ENCODE measurements around the gene PTMA.

DNA sequence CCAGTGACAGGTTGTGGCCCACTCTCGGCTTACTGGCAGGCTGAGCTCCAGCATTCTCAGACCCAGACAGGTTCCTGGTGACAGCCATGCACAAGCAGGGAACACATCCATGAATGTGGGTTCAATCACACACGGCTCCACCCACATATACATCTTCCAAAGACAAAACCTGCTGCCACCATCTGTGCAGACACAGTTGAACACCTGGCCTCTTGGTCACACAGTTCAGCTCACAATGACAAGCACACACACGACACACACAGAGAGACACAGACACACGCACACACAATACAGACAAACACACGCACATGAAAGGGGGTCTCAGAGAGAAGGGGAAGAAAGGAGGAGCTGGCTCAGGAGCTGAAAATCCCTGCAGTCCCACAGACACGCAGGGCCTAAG is 32.1 kb upstream of the PTMA start:
- TF ChIP-seq, protein P1, sequence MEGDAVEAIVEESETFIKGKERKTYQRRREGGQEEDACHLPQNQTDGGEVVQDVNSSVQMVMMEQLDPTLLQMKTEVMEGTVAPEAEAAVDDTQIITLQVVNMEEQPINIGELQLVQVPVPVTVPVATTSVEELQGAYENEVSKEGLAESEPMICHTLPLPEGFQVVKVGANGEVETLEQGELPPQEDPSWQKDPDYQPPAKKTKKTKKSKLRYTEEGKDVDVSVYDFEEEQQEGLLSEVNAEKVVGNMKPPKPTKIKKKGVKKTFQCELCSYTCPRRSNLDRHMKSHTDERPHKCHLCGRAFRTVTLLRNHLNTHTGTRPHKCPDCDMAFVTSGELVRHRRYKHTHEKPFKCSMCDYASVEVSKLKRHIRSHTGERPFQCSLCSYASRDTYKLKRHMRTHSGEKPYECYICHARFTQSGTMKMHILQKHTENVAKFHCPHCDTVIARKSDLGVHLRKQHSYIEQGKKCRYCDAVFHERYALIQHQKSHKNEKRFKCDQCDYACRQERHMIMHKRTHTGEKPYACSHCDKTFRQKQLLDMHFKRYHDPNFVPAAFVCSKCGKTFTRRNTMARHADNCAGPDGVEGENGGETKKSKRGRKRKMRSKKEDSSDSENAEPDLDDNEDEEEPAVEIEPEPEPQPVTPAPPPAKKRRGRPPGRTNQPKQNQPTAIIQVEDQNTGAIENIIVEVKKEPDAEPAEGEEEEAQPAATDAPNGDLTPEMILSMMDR (IDR thresholded peaks at IDR 0.05 in 2 of 3, conservative IDR thresholded peaks at IDR 0.05 in 1 of 3; ENCODE audit: borderline replicate concordance in 1 of 3, insufficient read depth in 1 of 3, low read depth in 2 of 3, low read length in 2 of 3), result no peak
- TF ChIP-seq POLR2AphosphoS5 (IDR thresholded peaks at IDR 0.05; ENCODE audit: low read depth, low read length) (no peak), EZH2 (IDR thresholded peaks at IDR 0.05) (no peak), POLR2A (IDR thresholded peaks at IDR 0.05; ENCODE audit: borderline replicate concordance, extremely low read depth, insufficient read depth, insufficient read length) (no peak), ZFX (IDR thresholded peaks at IDR 0.05) (no peak), YY1 (IDR thresholded peaks at IDR 0.05; ENCODE audit: extremely low read depth, insufficient replicate concordance, low read depth, low read length) (no peak), EZH2phosphoT487 (IDR thresholded peaks at IDR 0.05; ENCODE audit: borderline replicate concordance) (no peak), ZNF274 (IDR thresholded peaks at IDR 0.05; ENCODE audit: low read depth, low read length) (no peak)
- TF ChIP-seq, protein P2, sequence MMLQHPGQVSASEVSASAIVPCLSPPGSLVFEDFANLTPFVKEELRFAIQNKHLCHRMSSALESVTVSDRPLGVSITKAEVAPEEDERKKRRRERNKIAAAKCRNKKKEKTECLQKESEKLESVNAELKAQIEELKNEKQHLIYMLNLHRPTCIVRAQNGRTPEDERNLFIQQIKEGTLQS (IDR thresholded peaks at IDR 0.05), result no peak
- TF ChIP-seq, protein P3, sequence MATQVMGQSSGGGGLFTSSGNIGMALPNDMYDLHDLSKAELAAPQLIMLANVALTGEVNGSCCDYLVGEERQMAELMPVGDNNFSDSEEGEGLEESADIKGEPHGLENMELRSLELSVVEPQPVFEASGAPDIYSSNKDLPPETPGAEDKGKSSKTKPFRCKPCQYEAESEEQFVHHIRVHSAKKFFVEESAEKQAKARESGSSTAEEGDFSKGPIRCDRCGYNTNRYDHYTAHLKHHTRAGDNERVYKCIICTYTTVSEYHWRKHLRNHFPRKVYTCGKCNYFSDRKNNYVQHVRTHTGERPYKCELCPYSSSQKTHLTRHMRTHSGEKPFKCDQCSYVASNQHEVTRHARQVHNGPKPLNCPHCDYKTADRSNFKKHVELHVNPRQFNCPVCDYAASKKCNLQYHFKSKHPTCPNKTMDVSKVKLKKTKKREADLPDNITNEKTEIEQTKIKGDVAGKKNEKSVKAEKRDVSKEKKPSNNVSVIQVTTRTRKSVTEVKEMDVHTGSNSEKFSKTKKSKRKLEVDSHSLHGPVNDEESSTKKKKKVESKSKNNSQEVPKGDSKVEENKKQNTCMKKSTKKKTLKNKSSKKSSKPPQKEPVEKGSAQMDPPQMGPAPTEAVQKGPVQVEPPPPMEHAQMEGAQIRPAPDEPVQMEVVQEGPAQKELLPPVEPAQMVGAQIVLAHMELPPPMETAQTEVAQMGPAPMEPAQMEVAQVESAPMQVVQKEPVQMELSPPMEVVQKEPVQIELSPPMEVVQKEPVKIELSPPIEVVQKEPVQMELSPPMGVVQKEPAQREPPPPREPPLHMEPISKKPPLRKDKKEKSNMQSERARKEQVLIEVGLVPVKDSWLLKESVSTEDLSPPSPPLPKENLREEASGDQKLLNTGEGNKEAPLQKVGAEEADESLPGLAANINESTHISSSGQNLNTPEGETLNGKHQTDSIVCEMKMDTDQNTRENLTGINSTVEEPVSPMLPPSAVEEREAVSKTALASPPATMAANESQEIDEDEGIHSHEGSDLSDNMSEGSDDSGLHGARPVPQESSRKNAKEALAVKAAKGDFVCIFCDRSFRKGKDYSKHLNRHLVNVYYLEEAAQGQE (IDR thresholded peaks at IDR 0.05; ENCODE audit: low read depth), result no peak
- TF ChIP-seq, protein P4, sequence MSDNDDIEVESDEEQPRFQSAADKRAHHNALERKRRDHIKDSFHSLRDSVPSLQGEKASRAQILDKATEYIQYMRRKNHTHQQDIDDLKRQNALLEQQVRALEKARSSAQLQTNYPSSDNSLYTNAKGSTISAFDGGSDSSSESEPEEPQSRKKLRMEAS (IDR thresholded peaks at IDR 0.05), result no peak
